Stimulated activated CD4-positive, alpha-beta T cell treated with anti-CD3 and anti-CD28 coated beads, Interleukin-4, amount 100 ng/mL, for 4 hours (primary cell): ENCODE results near the gene CARD14.
A peak's percentile ranks its signal among the peaks of the same experiment; 100 is the strongest.

Source experiments
- DNase-seq, 2 experiments: peaks; one replicate each; pipeline ENCODE4 v3.0.0-alpha.2; 2020

Gene CARD14

GRCh38 chr17:80213643-80213975 lies 43.8 kb downstream of the CARD14 start:
- no peak for DNase-seq

DNA sequence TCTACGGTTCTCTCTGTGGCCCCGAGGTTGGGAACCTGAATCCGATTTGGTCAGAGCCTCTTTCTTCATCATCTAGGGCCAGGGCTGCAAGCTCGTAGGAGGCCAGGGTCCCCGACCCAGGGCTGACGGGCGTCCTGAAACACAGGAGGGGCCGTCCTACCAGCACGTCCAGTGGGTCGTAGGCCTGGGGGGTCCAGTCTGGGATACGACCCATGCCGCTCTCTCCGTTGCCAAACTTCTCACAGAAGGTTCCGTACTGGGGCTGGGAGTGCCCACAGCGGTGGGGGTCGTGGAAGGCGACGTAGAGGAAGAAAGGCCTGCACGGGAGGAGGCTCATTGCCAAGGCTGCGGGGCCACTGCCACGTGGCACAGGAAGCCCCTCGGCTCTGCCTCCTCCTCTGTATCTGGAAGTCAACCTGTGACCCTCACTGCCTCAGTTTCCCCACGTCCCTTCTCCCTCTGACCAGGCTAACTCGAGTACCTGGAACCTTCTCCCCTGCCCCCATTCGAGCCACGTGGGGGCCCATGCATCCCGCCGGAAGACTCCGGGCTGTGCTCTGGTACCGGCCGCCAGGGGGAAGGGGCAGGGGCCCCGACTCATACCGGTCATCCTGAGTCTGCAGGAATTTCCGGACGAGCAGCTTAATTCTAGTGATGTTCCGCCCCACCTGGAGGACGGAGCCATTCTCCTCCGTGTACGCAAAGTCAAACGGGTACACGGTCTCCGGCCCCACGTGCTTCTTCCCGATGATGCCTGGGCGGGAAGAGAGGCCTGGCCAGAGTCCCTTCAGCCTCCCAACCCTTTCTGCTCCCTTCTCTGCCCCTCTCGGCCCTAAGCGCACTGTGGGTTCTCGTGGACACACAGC lies 44.4 kb downstream of the CARD14 start:
- no peak for DNase-seq

GRCh38 chr17:80214878-80215210 lies 45.0 kb downstream of the CARD14 start:
- DNase-seq = no peak

- DNase-seq = no peak
Measured at GRCh38 chr17:80216473-80217456, 46.9 kb downstream of the CARD14 start.

- no peak for DNase-seq
Measured at GRCh38 chr17:80217703-80218362, 48.0 kb downstream of the CARD14 start.

DNA sequence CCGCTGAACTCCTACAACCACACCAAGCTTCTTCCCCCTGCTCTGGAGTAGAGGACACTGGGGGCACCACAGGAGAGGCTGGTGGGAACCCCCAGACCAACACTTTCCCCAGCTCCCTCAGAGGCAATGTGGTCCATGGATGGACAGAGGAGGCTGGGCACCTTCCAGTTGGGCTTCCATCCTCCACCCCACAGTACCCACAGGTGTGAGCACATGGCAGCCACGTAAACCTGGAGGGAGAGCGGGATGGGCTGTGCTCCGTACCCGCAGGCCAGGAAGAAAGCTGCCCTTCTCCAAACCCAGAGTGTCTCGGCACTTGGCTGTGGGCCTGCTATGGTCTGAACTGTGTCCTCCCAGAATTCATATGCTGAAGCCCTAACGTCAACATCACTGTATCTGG lies 48.6 kb downstream of the CARD14 start:
- DNase-seq = no peak

- DNase-seq = peak; percentile 87 to 92
Measured at GRCh38 chr17:80219013-80219762, 49.4 kb downstream of the CARD14 start.

- no peak for DNase-seq
Measured at GRCh38 chr17:80219763-80220053, 49.9 kb downstream of the CARD14 start.

DNA sequence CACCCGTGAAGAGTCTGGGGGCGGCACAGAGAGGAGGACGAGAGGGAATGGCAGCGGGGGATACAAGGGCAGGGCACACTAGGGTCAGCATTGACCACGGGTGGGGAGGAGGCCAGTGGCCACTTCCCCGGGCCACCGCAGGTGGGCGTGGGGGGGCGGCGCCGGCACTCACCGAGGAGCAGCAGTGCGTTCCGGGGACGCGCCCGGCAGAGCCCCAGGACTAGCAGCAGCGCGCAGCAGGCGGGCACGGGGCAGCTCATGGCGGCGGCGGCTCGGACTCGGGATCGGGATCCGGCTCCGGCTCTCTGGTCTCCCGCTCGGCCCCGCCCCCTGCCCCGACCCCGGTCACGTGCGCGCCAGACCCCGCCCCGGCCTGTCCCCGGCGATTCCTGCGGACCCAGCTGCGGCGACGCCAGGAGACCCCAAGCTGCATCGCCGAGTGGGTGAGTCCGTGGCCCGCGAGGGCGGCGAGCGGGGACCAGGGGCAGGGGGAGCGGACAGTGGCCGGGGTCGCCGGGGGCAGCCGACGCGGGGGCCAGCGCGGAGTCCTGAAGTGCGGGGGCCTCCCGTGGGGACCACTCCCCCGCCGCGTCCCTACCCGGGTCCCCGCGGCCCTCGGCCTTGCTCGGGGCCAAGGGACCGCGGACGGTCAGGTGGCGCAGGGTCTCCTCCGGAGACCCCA lies 50.4 kb downstream of the CARD14 start, which contains the start of the genes SGSH and SLC26A11:
SGSH (minus strand) TSS at position 280 of the 682 bp plus-strand sequence; CDS start at position 260, 20 bp downstream.
SLC26A11 (plus strand) TSS at position 374 of the 682 bp plus-strand sequence. CDS start 1,134 bp downstream, outside the sequence.
- DNase-seq = peak; percentile 36 to 68

DNA sequence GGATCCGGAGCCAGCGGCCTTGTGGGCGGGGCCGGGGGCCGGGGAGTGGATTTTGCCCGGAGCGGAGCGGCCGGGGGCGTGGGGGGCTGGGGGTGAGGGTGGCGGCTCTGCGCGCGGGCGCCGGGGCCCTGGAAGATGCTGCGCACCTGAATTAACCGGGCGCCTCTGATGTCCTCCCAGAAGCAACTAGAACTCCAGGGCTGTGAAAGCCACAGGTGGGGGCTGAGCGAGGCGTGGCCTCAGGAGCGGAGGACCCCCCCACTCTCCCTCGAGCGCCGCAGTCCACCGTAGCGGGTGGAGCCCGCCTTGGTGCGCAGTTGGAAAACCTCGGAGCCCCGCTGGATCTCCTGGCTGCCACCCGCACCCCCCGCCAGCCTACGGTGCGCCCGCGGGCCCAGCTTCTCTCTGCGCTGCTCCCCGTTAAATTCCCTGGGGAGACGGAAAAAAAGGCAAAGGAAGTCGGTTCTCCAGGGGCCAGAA lies 50.9 kb downstream of the CARD14 start:
- DNase-seq = peak in 1 of 2 experiments; percentile 27

DNA sequence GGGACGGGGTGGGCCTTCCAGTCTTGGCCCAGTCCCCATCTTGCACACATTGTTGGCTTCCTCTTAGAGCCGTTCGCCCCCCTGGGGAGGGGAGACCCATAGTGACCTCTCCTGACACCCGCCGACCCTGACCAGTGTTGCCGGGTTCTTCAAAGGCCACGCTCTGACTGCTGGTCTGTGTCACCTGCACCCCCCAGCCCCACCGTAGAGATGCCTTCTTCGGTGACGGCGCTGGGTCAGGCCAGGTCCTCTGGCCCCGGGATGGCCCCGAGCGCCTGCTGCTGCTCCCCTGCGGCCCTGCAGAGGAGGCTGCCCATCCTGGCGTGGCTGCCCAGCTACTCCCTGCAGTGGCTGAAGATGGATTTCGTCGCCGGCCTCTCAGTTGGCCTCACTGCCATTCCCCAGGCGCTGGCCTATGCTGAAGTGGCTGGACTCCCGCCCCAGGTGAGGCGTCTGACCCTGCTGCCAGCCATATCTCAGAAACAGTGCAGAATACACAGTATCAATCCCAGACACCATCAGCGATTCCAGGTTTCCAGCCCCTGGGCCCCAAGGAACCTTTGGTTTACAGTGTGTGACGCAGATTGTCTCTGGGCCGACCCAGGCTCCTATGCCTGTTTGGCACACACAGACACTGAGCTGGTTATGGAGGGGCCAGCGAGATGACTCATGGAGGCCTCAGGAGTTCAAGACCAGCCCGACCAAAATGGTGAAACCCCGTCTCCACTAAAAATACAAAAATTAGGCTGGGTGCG lies 51.7 kb downstream of the CARD14 start:
- no peak for DNase-seq

- DNase-seq = no peak
Measured at GRCh38 chr17:80222376-80223141, 52.7 kb downstream of the CARD14 start.

- DNase-seq = no peak
Measured at GRCh38 chr17:80223142-80223815, 53.4 kb downstream of the CARD14 start.

- no peak for DNase-seq
Measured at GRCh38 chr17:80223838-80224497, 54.1 kb downstream of the CARD14 start.

GRCh38 chr17:80224683-80225082 lies 54.9 kb downstream of the CARD14 start:
- DNase-seq = no peak

- no peak for DNase-seq
Measured at GRCh38 chr17:80225230-80225629, 55.4 kb downstream of the CARD14 start.

GRCh38 chr17:80227156-80227555 lies 57.3 kb downstream of the CARD14 start:
- no peak for DNase-seq

DNA sequence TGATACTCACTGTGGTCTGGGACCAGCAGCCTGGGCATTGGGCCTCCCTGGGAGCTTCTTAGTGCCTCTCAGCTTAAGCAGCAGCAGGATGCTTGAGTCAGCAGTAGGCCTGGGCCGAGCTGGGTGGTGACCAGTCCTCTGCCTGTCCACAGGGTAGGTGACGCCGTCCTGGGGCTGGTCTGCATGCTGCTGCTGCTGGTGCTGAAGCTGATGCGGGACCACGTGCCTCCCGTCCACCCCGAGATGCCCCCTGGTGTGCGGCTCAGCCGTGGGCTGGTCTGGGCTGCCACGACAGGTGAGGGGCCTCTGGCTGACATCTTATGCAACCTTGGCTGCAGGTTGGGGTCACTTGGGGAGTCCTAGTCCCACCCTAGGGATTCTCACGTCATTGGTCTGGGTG lies 57.8 kb downstream of the CARD14 start:
- DNase-seq = no peak

- DNase-seq = no peak
Measured at GRCh38 chr17:80228477-80228876, 58.6 kb downstream of the CARD14 start.
